K562 (cell line): Measurements from ENCODE around the gene KLK5. TPM values are rescaled to one million over a fixed set of nuclear protein-coding genes. Genes with fewer than 3 reads are reported as not detected.

ENCODE experiments used
- ATAC-seq: fragments of 200-7000 bp; cut with Tn5 transposase; 3 replicates; pipeline ENCODE4 v1.9.1; 2020; ENCODE audit warnings: moderate library complexity
- BruUV-seq: library from RNA; stranded (reverse); fragments of 400-500 nt; replicated peaks from 2 replicates; lab custom pipeline; 2021; lab: Mats Ljungman, UMichigan
- CTCF ChIA-PET: fragments of 300-600 bp; formaldehyde crosslinking; extraction: SDS; loops from one replicate; lab custom pipeline; 2021; ENCODE audit warnings: low intra/inter-chr PET ratio; lab: Yijun Ruan, JAX
- POLR2A ChIA-PET: fragments of 300-600, 350-650 bp; sonication (Branson Sonifier 250); formaldehyde crosslinking; extraction: SDS; loops from one replicate; lab custom pipeline; 2021; ENCODE audit warnings: antibody characterized with exemption, inconsistent platforms; lab: Yijun Ruan, JAX
- DNase-seq, 4 experiments: peaks; one replicate each; pipeline versions ENCODE4 v3.0.0 to v3.0.0-alpha.2; 2011 to 2018; ENCODE audit warnings: low spot score in 3 of 4, mixed read lengths in 3 of 4; ENCODE audit errors: extremely low read depth in 1 of 4
- FAIRE-seq: peaks from 2 replicates; lab custom pipeline; 2011; peaks lifted over from hg19 to GRCh38; lab: Jason Lieb, UNC
- H2AFZ ChIP-seq: 2 replicates; pipeline ENCODE4 v1.6.0; 2011; ENCODE audit warnings: low read depth, low read length, control low read depth, inconsistent platforms
- H3K27ac ChIP-seq: fragments of 200-600 bp; 3 replicates; pipeline ENCODE4 v1.8.0; 2011; ENCODE audit warnings: low read depth, mild to moderate bottlenecking, control low read depth, inconsistent platforms, low read length, moderate library complexity, mixed read lengths; ENCODE audit errors: extremely low read depth
- H3K27me3 ChIP-seq, 2 experiments: fragments of 300-600 bp in 1 of 2; 2 replicates in 1 of 2; 3 replicates in 1 of 2; pipeline versions ENCODE4 v1.6.0 to v1.8.0; 2011; ENCODE audit warnings: inconsistent platforms in 2 of 2, low read length in 2 of 2, mild to moderate bottlenecking in 1 of 2, mixed read lengths in 1 of 2, moderate library complexity in 1 of 2; ENCODE audit not compliant: control insufficient read depth in 2 of 2, insufficient read depth in 2 of 2
- H3K36me3 ChIP-seq: fragments of 300-600 bp; 3 replicates; pipeline ENCODE4 v1.8.0; 2011; ENCODE audit warnings: mild to moderate bottlenecking, low read length, inconsistent platforms; ENCODE audit not compliant: control insufficient read depth, insufficient read depth
- H3K4me1 ChIP-seq, 2 experiments: fragments of 200-600 bp in 1 of 2; replicated peaks in 1 of 2; 2 replicates in 1 of 2; 3 replicates in 1 of 2; pipeline versions ENCODE4 v1.5.1 to v1.8.0; 2011; ENCODE audit warnings: inconsistent platforms in 2 of 2, low read length in 2 of 2, mild to moderate bottlenecking in 1 of 2, mixed read lengths in 1 of 2, moderate library complexity in 1 of 2; ENCODE audit not compliant: control insufficient read depth in 2 of 2, insufficient read depth in 2 of 2
- H3K4me2 ChIP-seq: 2 replicates; pipeline ENCODE4 v1.6.1; 2011; ENCODE audit warnings: low read length, control low read depth, inconsistent platforms, mixed read lengths; ENCODE audit not compliant: insufficient read depth
- H3K4me3 ChIP-seq: fragments of 200-600 bp; sonication (generic), shearing (Covaris generic); 2 replicates; pipeline ENCODE4 v1.5.1; 2016; ENCODE audit warnings: control low read depth, inconsistent platforms
- H3K79me2 ChIP-seq: fragments of 200-600 bp; 3 replicates; pipeline ENCODE4 v1.8.0; 2011; ENCODE audit warnings: low read length, inconsistent platforms; ENCODE audit not compliant: control insufficient read depth, insufficient read depth
- H3K9ac ChIP-seq, 2 experiments: 2 replicates each; pipeline versions ENCODE4 v1.6.0 to v1.6.1; 2011; ENCODE audit warnings: low read depth in 2 of 2, low read length in 2 of 2, control low read depth in 1 of 2, inconsistent platforms in 1 of 2, mild to moderate bottlenecking in 1 of 2, mixed read lengths in 1 of 2; ENCODE audit not compliant: insufficient read depth in 1 of 2
- H3K9me1 ChIP-seq: one replicate; pipeline ENCODE4 v1.6.0; 2011; ENCODE audit warnings: inconsistent platforms, mild to moderate bottlenecking, low read length, moderate library complexity; ENCODE audit not compliant: control insufficient read depth, insufficient read depth
- H3K9me3 ChIP-seq: replicated peaks from 2 replicates; pipeline ENCODE4 v1.5.1; 2011; ENCODE audit warnings: low read depth, low read length, inconsistent platforms; ENCODE audit not compliant: control insufficient read depth, insufficient read depth
- H4K20me1 ChIP-seq: replicated peaks from 2 replicates; pipeline ENCODE4 v1.6.1; 2011; ENCODE audit warnings: low read length, inconsistent platforms, mixed read lengths; ENCODE audit not compliant: control insufficient read depth, insufficient read depth
- BMI1 ChIP-seq: fragments of 150-350 bp; IDR thresholded peaks from 2 replicates; pipeline ENCODE4 v1.6.1; 2014; ENCODE audit warnings: low read length
- BRCA1 ChIP-seq, 2 experiments: fragments of 450-650 bp in 1 of 2; sonication (generic) in 1 of 2; formaldehyde crosslinking in 1 of 2; IDR thresholded peaks; 2 replicates each; pipeline versions ENCODE4 v1.5.0 to v1.6.1; 2017 to 2020; ENCODE audit warnings: mild to moderate bottlenecking in 1 of 2, missing genetic modification reagents in 1 of 2
- CREM ChIP-seq: IDR thresholded peaks from 2 replicates; pipeline ENCODE4 v1.6.1; 2014; ENCODE audit warnings: antibody characterized with exemption, low read depth
- FUS ChIP-seq: fragments of 200-400 bp; formaldehyde crosslinking; optimal IDR thresholded peaks from 2 replicates; pipeline ENCODE3; 2017; ENCODE audit warnings: low read depth, low read length
- HSF4 ChIP-seq: fragments of 250-450 bp; sonication (Bioruptor Pico); IDR thresholded peaks from 2 replicates; pipeline ENCODE4 v2.1.2; 2022; ENCODE audit warnings: mild to moderate bottlenecking, moderate library complexity, borderline replicate concordance
- MYNN ChIP-seq, 2 experiments: sonication (generic); formaldehyde crosslinking in 1 of 2; IDR thresholded peaks; 2 replicates each; pipeline versions ENCODE4 v1.5.0 to v1.6.1; 2016 to 2020; ENCODE audit warnings: antibody characterized with exemption in 1 of 2, missing genetic modification reagents in 1 of 2
- NR2C2 ChIP-seq, 2 experiments: fragments of 200-800 bp in 1 of 2; sonication (Bioruptor generic) in 1 of 2; sonication (generic) in 1 of 2; formaldehyde crosslinking in 1 of 2; IDR thresholded peaks; 2 replicates each; pipeline versions ENCODE4 v1.6.1 to v1.8.0; 2016 to 2022; ENCODE audit warnings: mild to moderate bottlenecking in 1 of 2, missing compliant biosample characterization in 1 of 2, missing genetic modification characterization in 1 of 2, missing genetic modification reagents in 1 of 2
- NUFIP1 ChIP-seq: fragments of 450-650 bp; IDR thresholded peaks from 2 replicates; pipeline ENCODE4 v1.6.1; 2018; ENCODE audit not compliant: partially characterized antibody
- PCBP2 ChIP-seq: fragments of 200-400 bp; formaldehyde crosslinking; IDR thresholded peaks from 2 replicates; pipeline ENCODE4 v1.6.1; 2018; ENCODE audit warnings: low read length, low read depth, mild to moderate bottlenecking, moderate library complexity; ENCODE audit not compliant: poor library complexity, severe bottlenecking
- RFX1 ChIP-seq: fragments of 450-650 bp; IDR thresholded peaks from 2 replicates; pipeline ENCODE4 v1.6.1; 2016; ENCODE audit warnings: mild to moderate bottlenecking, moderate library complexity
- SLC30A9 ChIP-seq: fragments of 250-450 bp; sonication (Bioruptor Pico); IDR thresholded peaks from 2 replicates; pipeline ENCODE4 v1.8.0; 2022; ENCODE audit warnings: mild to moderate bottlenecking, moderate library complexity
- SMAD3 ChIP-seq: fragments of 450-650 bp; formaldehyde crosslinking; conservative IDR thresholded peaks from 2 replicates; pipeline ENCODE4 v1.4.0; 2020; ENCODE audit warnings: mild to moderate bottlenecking
- ZFP30 ChIP-seq: fragments of 250-450 bp; sonication (Bioruptor Pico); IDR thresholded peaks from 2 replicates; pipeline ENCODE4 v1.8.0; 2022; ENCODE audit warnings: moderate library complexity, mild to moderate bottlenecking, inconsistent platforms, borderline replicate concordance
- ZNF764 ChIP-seq: fragments of 250-450 bp; sonication (Bioruptor Pico); IDR thresholded peaks from 2 replicates; pipeline ENCODE4 v1.4.0; 2020; ENCODE audit warnings: low read depth, mild to moderate bottlenecking, moderate library complexity
- WGBS: fragments of 100-300 bp; shearing (Covaris generic); methylation state at CpG from one replicate; pipeline ENCODE4 v1.1.6; 2016; ENCODE audit warnings: low coverage, mixed read lengths; ENCODE audit not compliant: insufficient coverage; ENCODE audit errors: missing lambda C conversion rate; 5-methylcytosine and 5-hydroxymethylcytosine counted together
- in situ Hi-C: fragments of 300-500 bp; cut with MboI; formaldehyde crosslinking; loops from 4 replicates; pipeline ENCODE4 v1.15.0; 2018; ENCODE audit warnings: inconsistent platforms, mixed read lengths
- intact Hi-C: fragments of 100-400 bp; cut with micrococcal nuclease; formaldehyde crosslinking; loops from 2 replicates; pipeline ENCODE4 v1.14.2; 2022
- polyA plus RNA-seq, 8 experiments: library from polyadenylated mRNA; depleted of rRNA in 4 of 8; stranded (reverse) in 5 of 8; unstranded in 3 of 8; fragments of >200 nt; fragmentation: Nextera tagmentation in 2 of 8; fragmentation: Illumina TruSeq in 1 of 8; extraction: Ambion mirVana in 2 of 8; extraction: Trizol in 1 of 8; gene quantifications; 2 replicates each; pipeline versions ENCODE4 v1.2.1 to v1.2.3, GENCODE V29; 2011 to 2014; ENCODE audit warnings: inconsistent platforms in 1 of 8, missing spikeins in 1 of 8
- total RNA-seq, 7 experiments: library from RNA; depleted of rRNA in 6 of 7; stranded (reverse); fragments of >200 nt in 6 of 7; fragmentation: Illumina TruSeq in 2 of 7; extraction: Trizol in 2 of 7; gene quantifications; 2 replicates each; pipeline versions ENCODE4 v1.2.1 to v1.2.3, GENCODE V29; 2011 to 2021; ENCODE audit warnings: low replicate concordance in 1 of 7
- TF ChIP-seq, protein P1 (sequence below): fragments of 250-450 bp; sonication (Bioruptor Pico); IDR thresholded peaks from 2 replicates; pipeline ENCODE4 v1.8.0; 2021; ENCODE audit warnings: borderline replicate concordance, mild to moderate bottlenecking, moderate library complexity; ENCODE audit not compliant: poor library complexity, severe bottlenecking
- TF ChIP-seq, protein P2 (sequence below): fragments of 250-450 bp; sonication (Bioruptor Pico); IDR thresholded peaks from 2 replicates; pipeline ENCODE4 v1.5.0; 2022; ENCODE audit warnings: mild to moderate bottlenecking

KLK5 gene
- total and polyA plus RNA-seq, 9 of the 15 experiments (the other 6 are each of a cell fraction or from before 2014, with no cell fraction given) = not detected

DNA sequence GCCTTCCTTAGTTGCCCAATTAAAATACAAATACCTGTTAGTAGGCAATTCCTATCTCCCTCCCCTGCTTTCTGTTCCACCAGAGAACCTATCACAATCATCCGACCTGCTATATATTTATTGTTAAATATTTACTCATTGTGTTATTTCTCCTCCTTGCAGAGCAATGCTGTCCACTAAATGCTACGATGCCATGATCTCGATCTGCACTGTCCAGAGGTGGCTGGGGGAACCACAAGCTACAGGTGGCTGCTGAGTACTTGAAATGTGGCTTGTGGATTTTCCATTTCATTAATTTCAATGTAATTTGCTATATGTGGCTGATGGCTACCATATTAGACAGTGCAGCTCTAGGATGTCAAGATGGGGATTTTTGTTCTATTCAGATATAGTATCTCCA lies 11.4 kb upstream of the KLK5 start:
- Histone ChIP-seq H3K27me3 (peaks cover 7 to 32% of the 10 kb centered on the region in 2 experiments; a peak in 4 of 5 replicates), H3K9me3 (no peaks in the 10 kb centered on the region), H3K9ac (no peak overlapping the region), H3K4me2 (no peak overlapping the region), H4K20me1 (no peaks in the 10 kb centered on the region), H2AFZ (no peak overlapping the region), H3K79me2 (no peaks in the 10 kb centered on the region), H3K4me1 (peaks cover 0 to 7% of the 10 kb centered on the region in 2 experiments; a peak in 2 of 5 replicates), H3K27ac (no peak overlapping the region), H3K36me3 (no peaks in the 10 kb centered on the region), H3K4me3 (no peak overlapping the region), H3K9me1 (no peaks in the 10 kb centered on the region)
- BruUV-seq = no TSS peak
- no peak for DNase-seq
- 0% methylated on average over 3 of the region's 3 CpGs for WGBS
- intact Hi-C loops = no loop called here
- ChIA-PET POLR2A (no interaction called here), CTCF (no interaction called here)
- ATAC-seq = no peak
- TF ChIP-seq ZNF764 (CRISPR knock-in tag) = no peak
- TF ChIP-seq BMI1 = no peak
- no peak for TF ChIP-seq HSF4
- TF ChIP-seq, protein P1, sequence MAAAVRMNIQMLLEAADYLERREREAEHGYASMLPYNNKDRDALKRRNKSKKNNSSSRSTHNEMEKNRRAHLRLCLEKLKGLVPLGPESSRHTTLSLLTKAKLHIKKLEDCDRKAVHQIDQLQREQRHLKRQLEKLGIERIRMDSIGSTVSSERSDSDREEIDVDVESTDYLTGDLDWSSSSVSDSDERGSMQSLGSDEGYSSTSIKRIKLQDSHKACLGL = no peak
- no peak for TF ChIP-seq MYNN (IDR thresholded peaks at IDR 0.05)
- TF ChIP-seq MYNN (CRISPR knock-in tag; IDR thresholded peaks at IDR 0.05) = no peak
- TF ChIP-seq RFX1 = no peak
- TF ChIP-seq, protein P2, sequence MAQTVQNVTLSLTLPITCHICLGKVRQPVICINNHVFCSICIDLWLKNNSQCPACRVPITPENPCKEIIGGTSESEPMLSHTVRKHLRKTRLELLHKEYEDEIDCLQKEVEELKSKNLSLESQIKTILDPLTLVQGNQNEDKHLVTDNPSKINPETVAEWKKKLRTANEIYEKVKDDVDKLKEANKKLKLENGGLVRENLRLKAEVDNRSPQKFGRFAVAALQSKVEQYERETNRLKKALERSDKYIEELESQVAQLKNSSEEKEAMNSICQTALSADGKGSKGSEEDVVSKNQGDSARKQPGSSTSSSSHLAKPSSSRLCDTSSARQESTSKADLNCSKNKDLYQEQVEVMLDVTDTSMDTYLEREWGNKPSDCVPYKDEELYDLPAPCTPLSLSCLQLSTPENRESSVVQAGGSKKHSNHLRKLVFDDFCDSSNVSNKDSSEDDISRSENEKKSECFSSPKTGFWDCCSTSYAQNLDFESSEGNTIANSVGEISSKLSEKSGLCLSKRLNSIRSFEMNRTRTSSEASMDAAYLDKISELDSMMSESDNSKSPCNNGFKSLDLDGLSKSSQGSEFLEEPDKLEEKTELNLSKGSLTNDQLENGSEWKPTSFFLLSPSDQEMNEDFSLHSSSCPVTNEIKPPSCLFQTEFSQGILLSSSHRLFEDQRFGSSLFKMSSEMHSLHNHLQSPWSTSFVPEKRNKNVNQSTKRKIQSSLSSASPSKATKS (CRISPR knock-in tag) = no peak
- no peak for TF ChIP-seq SLC30A9 (CRISPR knock-in tag)
- no peak for TF ChIP-seq FUS
- no peak for TF ChIP-seq SMAD3 (CRISPR knock-in tag)
- no peak for TF ChIP-seq ZFP30 (CRISPR knock-in tag)
- TF ChIP-seq NUFIP1 = no peak
- no peak for TF ChIP-seq NR2C2 (CRISPR knock-in tag; IDR thresholded peaks at IDR 0.05)
- TF ChIP-seq NR2C2 (tag; IDR thresholded peaks at IDR 0.05) = no peak
- TF ChIP-seq PCBP2 = no peak
- no peak for TF ChIP-seq CREM
- TF ChIP-seq BRCA1 (IDR thresholded peaks at IDR 0.05) = no peak
- TF ChIP-seq BRCA1 (CRISPR knock-in tag; IDR thresholded peaks at IDR 0.05) = no peak
- in situ Hi-C loops = no loop called here
- no peak for FAIRE-seq
